NCI-H1048 (cell line): Measurements from ENCODE around the gene TAOK1.

Experiments
- DNase-seq: peaks from one replicate; lab custom pipeline; 2025; lab: John Stamatoyannopoulos, UW

The TAOK1 gene

GRCh38 chr17:29571883-29572681 lies 181.9 kb downstream of the TAOK1 start:
- no peak for DNase-seq

GRCh38 chr17:29572691-29573557 lies 182.8 kb downstream of the TAOK1 start:
- DNase-seq, result no peak

GRCh38 chr17:29573558-29573869 lies 183.4 kb downstream of the TAOK1 start:
- DNase-seq, result no peak

- DNase-seq, result no peak
These were observed 183.9 kb downstream of the TAOK1 start for GRCh38 chr17:29573871-29574731.

- no peak for DNase-seq
These were observed 184.8 kb downstream of the TAOK1 start for GRCh38 chr17:29574732-29575510.

GRCh38 chr17:29575511-29576213 lies 185.5 kb downstream of the TAOK1 start:
- DNase-seq, result no peak

- no peak for DNase-seq
These were observed 186.2 kb downstream of the TAOK1 start for GRCh38 chr17:29576214-29577000.

GRCh38 chr17:29577001-29577370 lies 186.8 kb downstream of the TAOK1 start:
- DNase-seq, result no peak

- DNase-seq, result no peak
These were observed 187.4 kb downstream of the TAOK1 start for GRCh38 chr17:29577385-29578211.

- no peak for DNase-seq
These were observed 188.7 kb downstream of the TAOK1 start for GRCh38 chr17:29578626-29579485.

- no peak for DNase-seq
These were observed 190.0 kb downstream of the TAOK1 start for GRCh38 chr17:29579866-29580771.

- DNase-seq, result no peak
These were observed 191.6 kb downstream of the TAOK1 start for GRCh38 chr17:29581583-29582253.

- no peak for DNase-seq
These were observed 192.1 kb downstream of the TAOK1 start for GRCh38 chr17:29582254-29582765.

- no peak for DNase-seq
These were observed 192.6 kb downstream of the TAOK1 start for GRCh38 chr17:29582772-29583171.

- DNase-seq, result no peak
These were observed 193.4 kb downstream of the TAOK1 start for GRCh38 chr17:29583324-29584248.
